ENCODE measurements around the gene TEDC1.

Gene TEDC1

DNA sequence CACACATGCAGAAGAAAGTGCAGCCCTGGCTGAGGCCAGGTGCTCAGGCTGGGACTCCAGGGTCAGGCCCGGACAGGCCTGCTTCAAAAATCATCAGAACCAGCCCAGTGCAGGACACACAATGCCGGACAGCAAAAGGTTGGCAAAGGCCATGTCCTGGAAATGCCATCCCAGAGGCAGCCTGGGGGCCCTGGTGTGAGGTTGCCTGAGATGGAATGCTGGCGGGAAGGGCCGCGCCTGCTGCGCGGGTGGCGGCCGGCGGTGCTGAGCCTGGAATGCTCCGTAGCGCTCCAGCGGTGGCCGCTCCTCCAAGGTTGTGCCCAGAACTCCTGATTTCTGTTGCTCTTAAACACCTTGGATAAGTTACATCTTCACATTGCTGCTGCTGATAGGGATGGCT is 38.1 kb upstream of the TEDC1 start:
- no peak for TF ChIP-seq CEBPB (IDR thresholded peaks at IDR 0.05)
- no peak for TF ChIP-seq EGR1 (IDR thresholded peaks at IDR 0.05)
- TF ChIP-seq FOXM1 (IDR thresholded peaks at IDR 0.05; ENCODE audit: borderline replicate concordance, low read depth), result no peak
- no peak for TF ChIP-seq YY1 (IDR thresholded peaks at IDR 0.05; ENCODE audit: low read depth)
- TF ChIP-seq TAF1 (IDR thresholded peaks at IDR 0.05; ENCODE audit: low read depth), result no peak
- no peak for TF ChIP-seq RAD21 (IDR thresholded peaks at IDR 0.05; ENCODE audit: low read depth)
- TF ChIP-seq, protein P1, sequence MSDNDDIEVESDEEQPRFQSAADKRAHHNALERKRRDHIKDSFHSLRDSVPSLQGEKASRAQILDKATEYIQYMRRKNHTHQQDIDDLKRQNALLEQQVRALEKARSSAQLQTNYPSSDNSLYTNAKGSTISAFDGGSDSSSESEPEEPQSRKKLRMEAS (IDR thresholded peaks at IDR 0.05), result peak; percentile 58
- no peak for TF ChIP-seq ZBTB7A (IDR thresholded peaks at IDR 0.05; ENCODE audit: low read depth)
- TF ChIP-seq, protein P2, sequence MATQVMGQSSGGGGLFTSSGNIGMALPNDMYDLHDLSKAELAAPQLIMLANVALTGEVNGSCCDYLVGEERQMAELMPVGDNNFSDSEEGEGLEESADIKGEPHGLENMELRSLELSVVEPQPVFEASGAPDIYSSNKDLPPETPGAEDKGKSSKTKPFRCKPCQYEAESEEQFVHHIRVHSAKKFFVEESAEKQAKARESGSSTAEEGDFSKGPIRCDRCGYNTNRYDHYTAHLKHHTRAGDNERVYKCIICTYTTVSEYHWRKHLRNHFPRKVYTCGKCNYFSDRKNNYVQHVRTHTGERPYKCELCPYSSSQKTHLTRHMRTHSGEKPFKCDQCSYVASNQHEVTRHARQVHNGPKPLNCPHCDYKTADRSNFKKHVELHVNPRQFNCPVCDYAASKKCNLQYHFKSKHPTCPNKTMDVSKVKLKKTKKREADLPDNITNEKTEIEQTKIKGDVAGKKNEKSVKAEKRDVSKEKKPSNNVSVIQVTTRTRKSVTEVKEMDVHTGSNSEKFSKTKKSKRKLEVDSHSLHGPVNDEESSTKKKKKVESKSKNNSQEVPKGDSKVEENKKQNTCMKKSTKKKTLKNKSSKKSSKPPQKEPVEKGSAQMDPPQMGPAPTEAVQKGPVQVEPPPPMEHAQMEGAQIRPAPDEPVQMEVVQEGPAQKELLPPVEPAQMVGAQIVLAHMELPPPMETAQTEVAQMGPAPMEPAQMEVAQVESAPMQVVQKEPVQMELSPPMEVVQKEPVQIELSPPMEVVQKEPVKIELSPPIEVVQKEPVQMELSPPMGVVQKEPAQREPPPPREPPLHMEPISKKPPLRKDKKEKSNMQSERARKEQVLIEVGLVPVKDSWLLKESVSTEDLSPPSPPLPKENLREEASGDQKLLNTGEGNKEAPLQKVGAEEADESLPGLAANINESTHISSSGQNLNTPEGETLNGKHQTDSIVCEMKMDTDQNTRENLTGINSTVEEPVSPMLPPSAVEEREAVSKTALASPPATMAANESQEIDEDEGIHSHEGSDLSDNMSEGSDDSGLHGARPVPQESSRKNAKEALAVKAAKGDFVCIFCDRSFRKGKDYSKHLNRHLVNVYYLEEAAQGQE (IDR thresholded peaks at IDR 0.05; ENCODE audit: low read depth), result peak; percentile 52
- TF ChIP-seq CREB1 (IDR thresholded peaks at IDR 0.05; ENCODE audit: low read depth), result no peak
- 0 out of 2 replicates have a peak, but pooled peaks have one; percentile 40 for TF ChIP-seq TCF12 (IDR thresholded peaks at IDR 0.05; ENCODE audit: low read depth)
- 0 out of 2 replicates have a peak, but pooled peaks have one; percentile 36 for TF ChIP-seq EP300 (IDR thresholded peaks at IDR 0.05; ENCODE audit: borderline replicate concordance)
- peak; percentile 38; the same call in 1 of the 2 replicates for TF ChIP-seq NFIC (IDR thresholded peaks at IDR 0.05)
- TF ChIP-seq TEAD4 (IDR thresholded peaks at IDR 0.05), result peak; percentile 77
- TF ChIP-seq, protein P3, sequence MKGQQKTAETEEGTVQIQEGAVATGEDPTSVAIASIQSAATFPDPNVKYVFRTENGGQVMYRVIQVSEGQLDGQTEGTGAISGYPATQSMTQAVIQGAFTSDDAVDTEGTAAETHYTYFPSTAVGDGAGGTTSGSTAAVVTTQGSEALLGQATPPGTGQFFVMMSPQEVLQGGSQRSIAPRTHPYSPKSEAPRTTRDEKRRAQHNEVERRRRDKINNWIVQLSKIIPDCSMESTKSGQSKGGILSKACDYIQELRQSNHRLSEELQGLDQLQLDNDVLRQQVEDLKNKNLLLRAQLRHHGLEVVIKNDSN (IDR thresholded peaks at IDR 0.05), result no peak

DNA sequence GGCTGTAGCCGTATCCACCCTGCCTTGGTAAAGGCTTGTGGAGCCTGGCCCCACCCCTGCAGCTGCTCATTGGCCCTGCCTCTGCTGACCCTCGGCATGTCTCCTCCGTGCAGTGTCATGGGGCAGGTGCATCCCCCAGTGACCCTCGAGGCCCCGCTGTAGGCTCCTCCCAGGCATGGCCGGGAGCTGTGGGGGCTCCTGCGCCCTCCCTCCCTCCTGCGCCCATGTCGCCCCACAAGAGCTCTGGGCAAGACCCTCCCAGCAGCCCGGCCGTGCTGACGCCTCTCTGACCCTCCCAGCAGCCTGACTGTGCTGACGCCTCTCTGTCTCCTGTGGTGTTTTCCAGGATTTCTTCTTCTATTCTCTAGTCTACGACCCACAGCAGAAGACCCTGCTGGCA is 37.2 kb upstream of the TEDC1 start:
- TF ChIP-seq TCF12 (IDR thresholded peaks at IDR 0.05; ENCODE audit: low read depth) (no peak), CEBPB (IDR thresholded peaks at IDR 0.05) (no peak), YY1 (IDR thresholded peaks at IDR 0.05; ENCODE audit: low read depth) (no peak), NFIC (IDR thresholded peaks at IDR 0.05) (no peak), CREB1 (IDR thresholded peaks at IDR 0.05; ENCODE audit: low read depth) (no peak), TEAD4 (IDR thresholded peaks at IDR 0.05) (no peak), ZBTB7A (IDR thresholded peaks at IDR 0.05; ENCODE audit: low read depth) (no peak), FOXM1 (IDR thresholded peaks at IDR 0.05; ENCODE audit: borderline replicate concordance, low read depth) (no peak), EP300 (IDR thresholded peaks at IDR 0.05; ENCODE audit: borderline replicate concordance) (no peak)
- TF ChIP-seq, protein P2 (IDR thresholded peaks at IDR 0.05; ENCODE audit: low read depth), result no peak
- TF ChIP-seq, protein P3 (IDR thresholded peaks at IDR 0.05), result no peak

DNA sequence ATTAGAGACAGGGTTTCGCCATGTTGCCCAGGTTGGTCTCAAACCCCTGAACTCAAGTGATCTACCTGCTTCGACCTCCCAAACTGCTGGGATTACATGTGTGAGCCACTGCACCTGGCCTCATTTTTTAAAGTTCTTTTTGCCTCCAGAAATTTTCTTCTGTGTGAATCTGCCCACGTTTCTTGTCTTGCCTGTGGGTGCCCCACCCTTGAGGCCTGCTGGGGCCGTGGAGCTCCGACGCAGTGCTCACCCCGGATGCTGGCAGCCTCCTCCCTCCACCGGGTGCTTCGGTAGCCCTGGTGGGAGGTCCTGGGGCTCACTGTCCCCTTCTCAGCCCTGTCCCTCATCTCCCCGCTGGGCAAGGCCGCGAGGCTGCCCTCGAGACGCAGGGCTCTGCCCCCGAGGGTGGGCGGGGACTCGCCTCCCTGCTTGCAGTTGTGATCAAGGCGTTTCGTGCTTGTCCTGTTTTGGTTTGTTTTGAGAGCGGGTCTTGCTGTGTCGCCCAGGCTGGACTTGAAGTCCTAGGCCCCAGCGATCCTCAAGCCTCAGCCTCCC is 35.9 kb upstream of the TEDC1 start:
- no peak for TF ChIP-seq TEAD4 (IDR thresholded peaks at IDR 0.05)
- TF ChIP-seq YY1 (IDR thresholded peaks at IDR 0.05; ENCODE audit: low read depth), result no peak
- TF ChIP-seq CREB1 (IDR thresholded peaks at IDR 0.05; ENCODE audit: low read depth), result no peak
- no peak for TF ChIP-seq TCF12 (IDR thresholded peaks at IDR 0.05; ENCODE audit: low read depth)
- TF ChIP-seq, protein P3 (IDR thresholded peaks at IDR 0.05), result no peak
- TF ChIP-seq FOXM1 (IDR thresholded peaks at IDR 0.05; ENCODE audit: borderline replicate concordance, low read depth), result no peak
- TF ChIP-seq, protein P2 (IDR thresholded peaks at IDR 0.05; ENCODE audit: low read depth), result no peak
- TF ChIP-seq CEBPB (IDR thresholded peaks at IDR 0.05), result no peak
- TF ChIP-seq, protein P1 (IDR thresholded peaks at IDR 0.05), result no peak
- no peak for TF ChIP-seq NFIC (IDR thresholded peaks at IDR 0.05)
